ENCODE results near the gene TTPAL. TPM values are rescaled to one million over a fixed set of nuclear protein-coding genes. Genes with fewer than 3 reads are reported as not detected.

Gene TTPAL
- total and polyA plus RNA-seq, 9 of the 15 experiments (the other 6 are each of a cell fraction or from before 2014, with no cell fraction given) = 1.1 to 7.0 (median 2.6) TPM

GRCh38 chr20:44468044-44468782, 7.5 kb upstream of the TTPAL start:
- BruUV-seq (replicated peaks) = no TSS peak
- ChIA-PET POLR2A (interaction anchor here (0.6 to 2.5 kb wide), 2 partner anchors 11 to 49 kb away, joined by 3 to 6 read pairs; no protein-coding TSS in a partner anchor), CTCF (ENCODE audit: low intra/inter-chr PET ratio) (no interaction called here)
- Histone ChIP-seq H3K4me1 (replicated peaks in 1 of 2; ENCODE audit: control insufficient read depth in 2 of 2, insufficient read depth in 2 of 2, low read length in 2 of 2) (no peaks in the 10 kb centered on the region), H3K27ac (ENCODE audit: extremely low read depth, low read depth, low read length) (no peak overlapping the region), H4K20me1 (replicated peaks; ENCODE audit: control insufficient read depth, insufficient read depth, low read length) (no peaks in the 10 kb centered on the region), H3K9me3 (replicated peaks; ENCODE audit: control insufficient read depth, insufficient read depth, low read depth, low read length) (no peaks in the 10 kb centered on the region), H3K27me3 (ENCODE audit: control insufficient read depth in 2 of 2, insufficient read depth in 2 of 2, low read length in 2 of 2) (peaks cover 27 to 44% of the 10 kb centered on the region in 2 experiments), H3K36me3 (ENCODE audit: control insufficient read depth, insufficient read depth, low read length) (no peaks in the 10 kb centered on the region), H3K79me2 (ENCODE audit: control insufficient read depth, insufficient read depth, low read length) (no peaks in the 10 kb centered on the region), H3K9me1 (ENCODE audit: control insufficient read depth, insufficient read depth, low read length) (no peaks in the 10 kb centered on the region), H3K9ac (ENCODE audit: insufficient read depth in 1 of 2, low read depth in 2 of 2, low read length in 2 of 2) (no peak overlapping the region), H3K4me2 (ENCODE audit: insufficient read depth, low read length) (no peak overlapping the region), H2AFZ (ENCODE audit: low read depth, low read length) (no peak overlapping the region), H3K4me3 (no peak overlapping the region)
- FAIRE-seq (no peak), DNase-seq (ENCODE audit: extremely low read depth in 1 of 4, low spot score in 3 of 4) (no peak), ATAC-seq (no peak)
- TF ChIP-seq TSHZ1 (CRISPR knock-in tag; IDR thresholded peaks at IDR 0.05) = no peak
- TF ChIP-seq RBM25 (IDR thresholded peaks at IDR 0.05; ENCODE audit: low read depth, low read length, severe bottlenecking) = peak; percentile 83
- peak; percentile 56; the same call in 1 of the 2 replicates for TF ChIP-seq ADNP (tag; IDR thresholded peaks at IDR 0.05)
- intact Hi-C loops (cut with micrococcal nuclease) = loop anchor here (10.0 kb wide), 1 partner anchor 353 kb away; no protein-coding TSS in a partner anchor
- 9% methylated on average over 8 of the region's 8 CpGs for WGBS (ENCODE audit: insufficient coverage, low coverage, missing lambda C conversion rate)
- in situ Hi-C loops (cut with MboI) = loop anchor here (10.0 kb wide), 1 partner anchor 253 kb away; the partner anchor contains the start of gene OSER1

Data from K562 (cell line).